ENCODE data around the gene OR5H14. TPM values are rescaled to one million over a fixed set of nuclear protein-coding genes. Genes with fewer than 3 reads are reported as not detected.

Gene OR5H14
- not detected in 2 replicates for total RNA-seq (2013; cell fraction: nucleolus; rRNA removed)
- not detected in 2 replicates for total RNA-seq (2014; rRNA removed)
- total RNA-seq (2014; rRNA removed; fragmentation: Illumina TruSeq; extraction: Trizol), result not detected in 2 replicates
- not detected in 2 replicates for total RNA-seq (2021)
- not detected for polyA plus RNA-seq (2011; ENCODE audit: low read depth)
- polyA plus RNA-seq (2011; rRNA removed), result not detected in 2 replicates
- not detected in 2 replicates for polyA plus RNA-seq (2011; cell fraction: cytosol; rRNA removed)
- polyA plus RNA-seq (2011; cell fraction: nucleus; rRNA removed), result not detected in 2 replicates
- polyA plus RNA-seq (2012), result not detected in 2 replicates
- polyA plus RNA-seq (2014; fragmentation: Illumina TruSeq; extraction: Trizol), result not detected in 2 replicates
- polyA plus RNA-seq (2014; fragmentation: Nextera tagmentation; extraction: Ambion mirVana), result not detected
- not detected in 2 replicates for polyA plus RNA-seq (2014; rRNA removed)
- not detected for polyA plus RNA-seq (2016; fragmentation: Nextera tagmentation; extraction: Ambion mirVana)
- not detected in 2 replicates for polyA minus RNA-seq (2011; rRNA and poly(A)+ RNA removed)
- not detected in 2 replicates for polyA minus RNA-seq (2011; cell fraction: cytosol; rRNA and poly(A)+ RNA removed)
- not detected in 2 replicates for polyA minus RNA-seq (2011; cell fraction: nucleus; rRNA and poly(A)+ RNA removed)
- not detected for Bru-seq, nascent RNA
- BruChase-seq, experiment 1, labeled RNA remaining after a 6-hour chase, result not detected
- BruChase-seq, experiment 2, labeled RNA remaining after a 2-hour chase, result not detected
- long read RNA-seq, experiment 1, result 0 reads
- long read RNA-seq, experiment 2, result 0 reads

GRCh38 chr3:98147179-98147578 lies at the start of gene OR5H14:
Gene OR5H14, plus strand, starts transcription at chr3:98147479. Its CDS starts 1,907 bp downstream, at chr3:98149386.
- ChIA-PET CTCF (no interaction called here), POLR2A (no interaction called here), SMC1A (ENCODE audit: uncharacterized antibody, unreplicated experiment) (no interaction called here), RAD21 (ENCODE audit: unreplicated experiment) (no interaction called here)
- H3K27ac ChIP-seq (ENCODE audit: control insufficient read depth, insufficient read depth), result no peak within 1 kb of the TSS
- DNase-seq (ENCODE audit: low read depth, low spot score) (no peak), FAIRE-seq (no peak), ATAC-seq (no peak)
- no peaks in the 10 kb centered on the region for H3K4me1 ChIP-seq (ENCODE audit: control insufficient read depth, insufficient read depth, low read length)
- H3K36me3 ChIP-seq (ENCODE audit: control insufficient read depth in 2 of 2, insufficient read depth in 2 of 2, low read length in 1 of 2), result no peaks in the 10 kb centered on the region
- H4K20me1 ChIP-seq (ENCODE audit: control insufficient read depth, insufficient read depth), result no peaks in the 10 kb centered on the region
- no peaks in the 10 kb centered on the region for H3K9me3 ChIP-seq (replicated peaks; ENCODE audit: control insufficient read depth, insufficient read depth, low read length)
- H3K4me2 ChIP-seq (ENCODE audit: control insufficient read depth, insufficient read depth), result no peak within 1 kb of the TSS
- H3K4me3 ChIP-seq, result no peak within 1 kb of the TSS
- no peak for TF ChIP-seq WRNIP1 (IDR thresholded peaks at IDR 0.05; ENCODE audit: borderline replicate concordance, low read depth, low read length)
- TF ChIP-seq, protein P1, sequence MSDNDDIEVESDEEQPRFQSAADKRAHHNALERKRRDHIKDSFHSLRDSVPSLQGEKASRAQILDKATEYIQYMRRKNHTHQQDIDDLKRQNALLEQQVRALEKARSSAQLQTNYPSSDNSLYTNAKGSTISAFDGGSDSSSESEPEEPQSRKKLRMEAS (IDR thresholded peaks at IDR 0.05; ENCODE audit: low read depth, low read length), result no peak
- no peak for TF ChIP-seq ZBTB11 (CRISPR knock-in tag; IDR thresholded peaks at IDR 0.05)
- no peak for TF ChIP-seq IRF5 (IDR thresholded peaks at IDR 0.05; ENCODE audit: borderline replicate concordance)
- TF ChIP-seq SMAD5 (IDR thresholded peaks at IDR 0.05; ENCODE audit: low read depth), result no peak
- no peak for TF ChIP-seq MEF2B (IDR thresholded peaks at IDR 0.05; ENCODE audit: partially characterized antibody, poor library complexity, severe bottlenecking)
- no peak for TF ChIP-seq BACH1 (IDR thresholded peaks at IDR 0.05; ENCODE audit: borderline replicate concordance)
- no peak for TF ChIP-seq EGR1 (IDR thresholded peaks at IDR 0.05; ENCODE audit: borderline replicate concordance in 1 of 2, low read depth in 2 of 2, low read length in 2 of 2)
- TF ChIP-seq IRF4 (IDR thresholded peaks at IDR 0.05; ENCODE audit: low read depth, low read length), result no peak
- TF ChIP-seq SIX5 (IDR thresholded peaks at IDR 0.05; ENCODE audit: low read depth, low read length, severe bottlenecking), result no peak
- no peak for TF ChIP-seq NFXL1 (IDR thresholded peaks at IDR 0.05; ENCODE audit: borderline replicate concordance)
- TF ChIP-seq CREM (IDR thresholded peaks at IDR 0.05; ENCODE audit: low read depth), result no peak
- BruUV-seq (replicated peaks), result no TSS peak
- intact Hi-C loops (cut with micrococcal nuclease; ENCODE audit: unreplicated experiment), result no loop called here
- no peak within 1 kb of the TSS for H2AFZ ChIP-seq (ENCODE audit: control insufficient read depth, low read depth, low read length)
- H3K9ac ChIP-seq (ENCODE audit: control insufficient read depth, insufficient read depth, low read length), result no peak within 1 kb of the TSS
- 0% methylated on average over 1 of the region's 1 CpG for WGBS (ENCODE audit: insufficient coverage, insufficient replicate concordance, low lambda C conversion rate, missing lambda C conversion rate)
- in situ Hi-C loops (cut with MboI), result no loop called here
- no peaks in the 10 kb centered on the region; a peak in 1 of 4 replicates for H3K27me3 ChIP-seq (replicated peaks in 1 of 2; ENCODE audit: control insufficient read depth in 2 of 2, insufficient read depth in 2 of 2, low read length in 1 of 2)
- no peaks in the 10 kb centered on the region for H3K79me2 ChIP-seq (ENCODE audit: control insufficient read depth, insufficient read depth, low read length)

Data from GM12878 (cell line).